HG03108 (cell line): ENCODE data around the gene VAC14.
A peak's percentile ranks its signal among the peaks of the same experiment; 100 is the strongest.
"Not testable (repeated sequence)": the region's sequence is repeated elsewhere in the genome, so short reads cannot be mapped to it uniquely, and the experiment has no call there.

ENCODE experiments used
- ATAC-seq: cut with Tn5 transposase; IDR thresholded peaks from one replicate; pipeline ENCODE4 v1.9.1; 2021; ENCODE audit warnings: moderate library complexity; ENCODE audit not compliant: unreplicated experiment

The VAC14 gene

GRCh38 chr16:70800781-70801480, at the start of gene VAC14:
TSS of gene VAC14 (minus strand) at chr16:70801158. CDS start at chr16:70800900, 258 bp downstream.
- peak; percentile 89 for ATAC-seq

GRCh38 chr16:70823498-70824118, 22.6 kb upstream of the VAC14 start:
- not testable (repeated sequence) for ATAC-seq

- not testable (repeated sequence) for ATAC-seq
Observed at GRCh38 chr16:70822734-70823133, 21.8 kb upstream of the VAC14 start.

GRCh38 chr16:70818088-70818487, 17.1 kb upstream of the VAC14 start:
- ATAC-seq, result not testable (repeated sequence)

GRCh38 chr16:70809392-70810060, 8.6 kb upstream of the VAC14 start:
- ATAC-seq, result no peak

- no peak for ATAC-seq
Observed at GRCh38 chr16:70808371-70808770, 7.4 kb upstream of the VAC14 start.

GRCh38 chr16:70805787-70806186, 4.8 kb upstream of the VAC14 start:
- ATAC-seq, result no peak

- no peak for ATAC-seq
Observed at GRCh38 chr16:70805380-70805779, 4.4 kb upstream of the VAC14 start.

- ATAC-seq, result no peak
Observed at GRCh38 chr16:70804734-70805169, 3.8 kb upstream of the VAC14 start.

GRCh38 chr16:70804153-70804733, 3.3 kb upstream of the VAC14 start:
- ATAC-seq, result no peak

- ATAC-seq, result no peak
Observed at GRCh38 chr16:70803319-70803718, 2.4 kb upstream of the VAC14 start.

GRCh38 chr16:70801611-70802010, 653 bp upstream of the VAC14 start:
- no peak for ATAC-seq

GRCh38 chr16:70800311-70800710, 647 bp downstream of the VAC14 start:
- no peak for ATAC-seq

- ATAC-seq, result no peak
Observed at GRCh38 chr16:70796301-70796700, 4.7 kb downstream of the VAC14 start.

- no peak for ATAC-seq
Observed at GRCh38 chr16:70795296-70795912, 5.6 kb downstream of the VAC14 start.

- ATAC-seq, result peak; percentile 41
Observed at GRCh38 chr16:70793851-70794502, 7.0 kb downstream of the VAC14 start.

- ATAC-seq, result no peak
Observed at GRCh38 chr16:70790815-70791214, 10.1 kb downstream of the VAC14 start.

- no peak for ATAC-seq
Observed at GRCh38 chr16:70789595-70790447, 11.1 kb downstream of the VAC14 start.

GRCh38 chr16:70788668-70789594, 12.0 kb downstream of the VAC14 start:
- ATAC-seq, result no peak
